Neural progenitor cell (in vitro differentiated cells): ENCODE results near the gene ADM5.

Experiments
- EZH2 ChIP-seq: fragments of 200-600 bp; sonication (generic); IDR thresholded peaks from 2 replicates; pipeline ENCODE4 v1.6.1; 2017; ENCODE audit warnings: antibody characterized with exemption, mild to moderate bottlenecking, moderate library complexity
- EZH2phosphoT487 ChIP-seq: fragments of 200-600 bp; sonication (generic); IDR thresholded peaks from 2 replicates; pipeline ENCODE4 v1.6.1; 2017; ENCODE audit warnings: antibody characterized with exemption
- TF ChIP-seq, protein P1 (sequence below): fragments of 200-600 bp; sonication (generic); IDR thresholded peaks from 2 replicates; pipeline ENCODE4 v1.5.1; 2017; ENCODE audit warnings: antibody characterized with exemption, mild to moderate bottlenecking

DNA sequence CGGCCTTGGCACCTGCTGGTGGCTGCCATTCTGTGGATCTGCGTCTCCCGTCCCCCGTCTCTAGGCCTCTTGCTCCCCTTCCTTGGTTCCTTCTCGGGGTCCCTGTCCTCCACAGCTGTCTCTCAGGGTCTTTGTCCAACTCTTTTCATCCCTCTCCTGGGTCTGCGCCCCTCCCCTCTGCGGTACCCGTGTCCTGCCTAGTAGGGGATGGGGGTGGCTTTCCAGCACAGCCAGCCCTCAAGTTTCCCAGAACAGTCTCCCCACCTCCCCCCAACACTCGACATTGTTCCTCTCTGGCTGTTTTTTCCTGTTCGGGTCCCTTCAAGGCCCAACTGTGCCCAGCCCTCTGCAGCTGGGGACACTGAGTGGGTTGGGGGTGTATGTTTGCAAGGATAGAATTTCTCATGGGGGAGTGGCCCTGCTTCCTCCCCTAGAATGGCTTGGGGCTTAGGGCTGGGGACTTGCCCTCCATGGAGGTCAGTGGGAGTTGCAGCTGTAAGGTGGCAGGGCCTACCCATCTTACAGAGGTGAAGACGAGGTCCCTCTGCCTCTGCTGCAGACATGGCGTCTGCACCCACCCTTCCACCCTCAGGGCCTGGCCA is 762 bp upstream of the ADM5 start:
- TF ChIP-seq, protein P1, sequence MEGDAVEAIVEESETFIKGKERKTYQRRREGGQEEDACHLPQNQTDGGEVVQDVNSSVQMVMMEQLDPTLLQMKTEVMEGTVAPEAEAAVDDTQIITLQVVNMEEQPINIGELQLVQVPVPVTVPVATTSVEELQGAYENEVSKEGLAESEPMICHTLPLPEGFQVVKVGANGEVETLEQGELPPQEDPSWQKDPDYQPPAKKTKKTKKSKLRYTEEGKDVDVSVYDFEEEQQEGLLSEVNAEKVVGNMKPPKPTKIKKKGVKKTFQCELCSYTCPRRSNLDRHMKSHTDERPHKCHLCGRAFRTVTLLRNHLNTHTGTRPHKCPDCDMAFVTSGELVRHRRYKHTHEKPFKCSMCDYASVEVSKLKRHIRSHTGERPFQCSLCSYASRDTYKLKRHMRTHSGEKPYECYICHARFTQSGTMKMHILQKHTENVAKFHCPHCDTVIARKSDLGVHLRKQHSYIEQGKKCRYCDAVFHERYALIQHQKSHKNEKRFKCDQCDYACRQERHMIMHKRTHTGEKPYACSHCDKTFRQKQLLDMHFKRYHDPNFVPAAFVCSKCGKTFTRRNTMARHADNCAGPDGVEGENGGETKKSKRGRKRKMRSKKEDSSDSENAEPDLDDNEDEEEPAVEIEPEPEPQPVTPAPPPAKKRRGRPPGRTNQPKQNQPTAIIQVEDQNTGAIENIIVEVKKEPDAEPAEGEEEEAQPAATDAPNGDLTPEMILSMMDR = no peak
- TF ChIP-seq EZH2phosphoT487 (no peak), EZH2 (no peak)
